Dendritic cell treated with granulocyte-macrophage colony-stimulating factor and Interleukin-4, amounts not matched to agents 40 ng/mL and 50 ng/mL, for 4 days (primary cell): Measurements from ENCODE around the gene NOTCH3.

Experiments
- H3K27ac Mint-ChIP-seq: one replicate; pipeline ENCODE4 v1.8.0; 2022; ENCODE audit warnings: mild to moderate bottlenecking, mixed read lengths
- H3K27me3 Mint-ChIP-seq: one replicate; pipeline ENCODE4 v1.8.0; 2022; ENCODE audit warnings: mild to moderate bottlenecking, mixed read lengths
- H3K36me3 Mint-ChIP-seq: one replicate; pipeline ENCODE4 v1.8.0; 2022; ENCODE audit warnings: low read depth, mixed read lengths
- H3K4me1 Mint-ChIP-seq: one replicate; pipeline ENCODE4 v1.8.0; 2022; ENCODE audit warnings: low read depth, mixed read lengths
- H3K4me3 Mint-ChIP-seq: one replicate; pipeline ENCODE4 v1.8.0; 2022; ENCODE audit warnings: mild to moderate bottlenecking, moderate library complexity, mixed read lengths
- H3K9me3 Mint-ChIP-seq: one replicate; pipeline ENCODE4 v1.8.0; 2022; ENCODE audit warnings: mixed read lengths
- intact Hi-C: fragments of 100-400 bp; cut with micrococcal nuclease; formaldehyde crosslinking; loops from one replicate; pipeline ENCODE4 v1.15.0; 2022

NOTCH3 gene

GRCh38 chr19:15177269-15178116 lies 23.3 kb downstream of the NOTCH3 start:
- Mint-ChIP-seq H3K4me3 (peak overlapping the region; percentile 18), H3K9me3 (no peaks in the 10 kb centered on the region), H3K27ac (no peak overlapping the region), H3K4me1 (peaks cover 18% of the 10 kb centered on the region), H3K36me3 (no peaks in the 10 kb centered on the region), H3K27me3 (peaks cover 43% of the 10 kb centered on the region)
- intact Hi-C loops = loop anchor here (2.0 kb wide), 1 partner anchor 75 kb away; no protein-coding TSS in a partner anchor

- peaks cover 38% of the 10 kb centered on the region for H3K27me3 Mint-ChIP-seq
- intact Hi-C loops = loop anchor here (2.0 kb wide), 1 partner anchor 77 kb away; no protein-coding TSS in a partner anchor
- no peak overlapping the region for H3K4me3 Mint-ChIP-seq
These were observed 25.2 kb downstream of the NOTCH3 start for GRCh38 chr19:15175609-15176008.

GRCh38 chr19:15173746-15174404 lies 26.9 kb downstream of the NOTCH3 start:
- H3K27me3 Mint-ChIP-seq = peaks cover 24% of the 10 kb centered on the region
- no peaks in the 10 kb centered on the region for H3K9me3 Mint-ChIP-seq
- peak overlapping the region; percentile 69 for H3K27ac Mint-ChIP-seq
- H3K4me3 Mint-ChIP-seq = no peak overlapping the region
- intact Hi-C loops = no loop called here
- H3K36me3 Mint-ChIP-seq = no peaks in the 10 kb centered on the region
- H3K4me1 Mint-ChIP-seq = peaks cover 25% of the 10 kb centered on the region

More at GRCh38 chr19:15175609-15176008, 25.2 kb downstream of the NOTCH3 start:
- H3K4me1 Mint-ChIP-seq = peaks cover 25% of the 10 kb centered on the region
- H3K27ac Mint-ChIP-seq = peak overlapping the region; percentile 2
- H3K9me3 Mint-ChIP-seq = no peaks in the 10 kb centered on the region
- no peaks in the 10 kb centered on the region for H3K36me3 Mint-ChIP-seq

- H3K4me1 Mint-ChIP-seq = peaks cover 13% of the 10 kb centered on the region
- peaks cover 6% of the 10 kb centered on the region for H3K36me3 Mint-ChIP-seq
- H3K27me3 Mint-ChIP-seq = peaks cover 6% of the 10 kb centered on the region
- intact Hi-C loops = no loop called here
- H3K4me3 Mint-ChIP-seq = no peak overlapping the region
- peaks cover 11% of the 10 kb centered on the region for H3K9me3 Mint-ChIP-seq
- H3K27ac Mint-ChIP-seq = no peak overlapping the region
These were observed 30.4 kb downstream of the NOTCH3 start for GRCh38 chr19:15170345-15170744.

GRCh38 chr19:15169541-15170285 lies 31.1 kb downstream of the NOTCH3 start:
- Mint-ChIP-seq H3K27ac (no peak overlapping the region), H3K27me3 (peaks cover 6% of the 10 kb centered on the region), H3K4me1 (peaks cover 13% of the 10 kb centered on the region), H3K9me3 (peaks cover 17% of the 10 kb centered on the region), H3K4me3 (no peak overlapping the region), H3K36me3 (peaks cover 10% of the 10 kb centered on the region)
- intact Hi-C loops = no loop called here

- intact Hi-C loops = no loop called here
- Mint-ChIP-seq H3K4me1 (no peaks in the 10 kb centered on the region), H3K27me3 (peaks cover 6% of the 10 kb centered on the region), H3K27ac (no peak overlapping the region), H3K36me3 (peaks cover 10% of the 10 kb centered on the region), H3K9me3 (peaks cover 20% of the 10 kb centered on the region), H3K4me3 (no peak overlapping the region)
These were observed 34.1 kb downstream of the NOTCH3 start for GRCh38 chr19:15166700-15167099.

GRCh38 chr19:15161028-15161984 lies 39.5 kb downstream of the NOTCH3 start:
- no peaks in the 10 kb centered on the region for H3K27me3 Mint-ChIP-seq
- H3K27ac Mint-ChIP-seq = no peak overlapping the region
- H3K9me3 Mint-ChIP-seq = peaks cover 28% of the 10 kb centered on the region
- no peaks in the 10 kb centered on the region for H3K4me1 Mint-ChIP-seq
- H3K36me3 Mint-ChIP-seq = peaks cover 10% of the 10 kb centered on the region
- H3K4me3 Mint-ChIP-seq = no peak overlapping the region
- intact Hi-C loops = no loop called here

- H3K4me1 Mint-ChIP-seq = no peaks in the 10 kb centered on the region
- no peaks in the 10 kb centered on the region for H3K36me3 Mint-ChIP-seq
- intact Hi-C loops = no loop called here
- no peaks in the 10 kb centered on the region for H3K27me3 Mint-ChIP-seq
- peaks cover 15% of the 10 kb centered on the region for H3K9me3 Mint-ChIP-seq
- no peak overlapping the region for H3K4me3 Mint-ChIP-seq
- no peak overlapping the region for H3K27ac Mint-ChIP-seq
These were observed 41.5 kb downstream of the NOTCH3 start for GRCh38 chr19:15159251-15159650.

GRCh38 chr19:15156391-15156790 lies 44.4 kb downstream of the NOTCH3 start:
- Mint-ChIP-seq H3K4me1 (peaks cover 7% of the 10 kb centered on the region), H3K27me3 (peaks cover 4% of the 10 kb centered on the region), H3K27ac (no peak overlapping the region), H3K9me3 (peaks cover 17% of the 10 kb centered on the region), H3K4me3 (no peak overlapping the region), H3K36me3 (no peaks in the 10 kb centered on the region)
- intact Hi-C loops = no loop called here

- Mint-ChIP-seq H3K27me3 (peaks cover 4% of the 10 kb centered on the region), H3K27ac (no peak overlapping the region), H3K4me3 (no peak overlapping the region), H3K36me3 (no peaks in the 10 kb centered on the region), H3K4me1 (peaks cover 11% of the 10 kb centered on the region), H3K9me3 (peaks cover 17% of the 10 kb centered on the region)
- intact Hi-C loops = no loop called here
These were observed 45.5 kb downstream of the NOTCH3 start for GRCh38 chr19:15155296-15155695.

- intact Hi-C loops = loop anchor here (5.0 kb wide), 1 partner anchor 367 kb away; no protein-coding TSS in a partner anchor
- Mint-ChIP-seq H3K27ac (no peak overlapping the region), H3K27me3 (peaks cover 4% of the 10 kb centered on the region), H3K9me3 (peaks cover 11% of the 10 kb centered on the region), H3K36me3 (no peaks in the 10 kb centered on the region), H3K4me3 (no peak overlapping the region), H3K4me1 (peaks cover 20% of the 10 kb centered on the region)
These were observed 46.7 kb downstream of the NOTCH3 start for GRCh38 chr19:15154002-15154612.

- Mint-ChIP-seq H3K4me1 (peaks cover 20% of the 10 kb centered on the region), H3K27ac (no peak overlapping the region), H3K36me3 (no peaks in the 10 kb centered on the region), H3K9me3 (peaks cover 7% of the 10 kb centered on the region), H3K4me3 (no peak overlapping the region), H3K27me3 (peaks cover 7% of the 10 kb centered on the region)
- intact Hi-C loops = loop anchor here (1.0 to 5.0 kb wide), 2 partner anchors 57 to 362 kb away; no protein-coding TSS in a partner anchor
These were observed 51.1 kb downstream of the NOTCH3 start for GRCh38 chr19:15149737-15150136.
